GM03348 (cell line): ENCODE results near the gene TMEM74B.
"Not testable (repeated sequence)": the region's sequence is repeated elsewhere in the genome, so short reads cannot be mapped to it uniquely, and the experiment has no call there.

ENCODE experiments used
- DNase-seq: peaks from one replicate; pipeline ENCODE4 v3.0.0; 2012; ENCODE audit warnings: low spot score

The TMEM74B gene

GRCh38 chr20:1178623-1179022 is 6.2 kb downstream of the TMEM74B start:
- DNase-seq, result no peak

- no peak for DNase-seq
These were observed 6.7 kb downstream of the TMEM74B start for GRCh38 chr20:1178103-1178502.

- no peak for DNase-seq
These were observed 7.1 kb downstream of the TMEM74B start for GRCh38 chr20:1177680-1178079.

GRCh38 chr20:1174787-1175186 is 10.0 kb downstream of the TMEM74B start:
- DNase-seq, result no peak

GRCh38 chr20:1173698-1174097 is 11.1 kb downstream of the TMEM74B start:
- DNase-seq, result no peak

GRCh38 chr20:1171461-1172093 is 13.2 kb downstream of the TMEM74B start:
- peak; percentile 54 for DNase-seq

GRCh38 chr20:1169224-1169623 is 15.6 kb downstream of the TMEM74B start:
- DNase-seq, result no peak

- no peak for DNase-seq
These were observed 17.6 kb downstream of the TMEM74B start for GRCh38 chr20:1166948-1167720.

- DNase-seq, result no peak
These were observed 18.8 kb downstream of the TMEM74B start for GRCh38 chr20:1165941-1166340.

GRCh38 chr20:1165521-1165920 is 19.3 kb downstream of the TMEM74B start:
- DNase-seq, result no peak

- no peak for DNase-seq
These were observed 19.9 kb downstream of the TMEM74B start for GRCh38 chr20:1164871-1165270.

GRCh38 chr20:1163653-1164052 is 21.1 kb downstream of the TMEM74B start:
- DNase-seq, result no peak

- no peak for DNase-seq
These were observed 21.7 kb downstream of the TMEM74B start for GRCh38 chr20:1163105-1163504.

- DNase-seq, result no peak
These were observed 23.8 kb downstream of the TMEM74B start for GRCh38 chr20:1160991-1161390.

GRCh38 chr20:1160496-1160895 is 24.3 kb downstream of the TMEM74B start:
- no peak for DNase-seq

- no peak for DNase-seq
These were observed 29.4 kb downstream of the TMEM74B start for GRCh38 chr20:1155342-1155741.

- no peak for DNase-seq
These were observed 30.1 kb downstream of the TMEM74B start for GRCh38 chr20:1154691-1155090.

GRCh38 chr20:1154226-1154625 is 30.6 kb downstream of the TMEM74B start:
- DNase-seq, result no peak

- DNase-seq, result no peak
These were observed 33.8 kb downstream of the TMEM74B start for GRCh38 chr20:1150968-1151367.

- no peak for DNase-seq
These were observed 34.6 kb downstream of the TMEM74B start for GRCh38 chr20:1150218-1150617.

GRCh38 chr20:1149812-1150211 is 35.0 kb downstream of the TMEM74B start:
- DNase-seq, result not testable (repeated sequence)

- DNase-seq, result no peak
These were observed 37.8 kb downstream of the TMEM74B start for GRCh38 chr20:1146957-1147356.

GRCh38 chr20:1144401-1145172 is 40.2 kb downstream of the TMEM74B start:
- no peak for DNase-seq
